ENCODE data around the gene PIGC.
A peak's percentile ranks its signal among the peaks of the same experiment; 100 is the strongest.
"Not testable (repeated sequence)": the region's sequence is repeated elsewhere in the genome, so short reads cannot be mapped to it uniquely, and the experiment has no call there.

The PIGC gene

GRCh38 chr1:172465617-172466016 lies 21.7 kb upstream of the PIGC start:
- no peak for DNase-seq

GRCh38 chr1:172460887-172461315 lies 17.0 kb upstream of the PIGC start:
- peak; percentile 23 for DNase-seq

- DNase-seq = no peak
Observed at GRCh38 chr1:172460177-172460576, 16.3 kb upstream of the PIGC start.

- no peak for DNase-seq
Observed at GRCh38 chr1:172457479-172458130, 13.7 kb upstream of the PIGC start.

- DNase-seq = no peak
Observed at GRCh38 chr1:172456344-172456769, 12.5 kb upstream of the PIGC start.

- DNase-seq = no peak
Observed at GRCh38 chr1:172455451-172455850, 11.6 kb upstream of the PIGC start.

GRCh38 chr1:172453607-172454006 lies 9.7 kb upstream of the PIGC start:
- no peak for DNase-seq

- no peak for DNase-seq
Observed at GRCh38 chr1:172453153-172453545, 9.3 kb upstream of the PIGC start.

- peak; percentile 17 for DNase-seq
Observed at GRCh38 chr1:172452536-172453152, 8.8 kb upstream of the PIGC start.

- peak; percentile 59 for DNase-seq
Observed at GRCh38 chr1:172451002-172451443, 7.2 kb upstream of the PIGC start.

- no peak for DNase-seq
Observed at GRCh38 chr1:172450524-172450885, 6.6 kb upstream of the PIGC start.

- DNase-seq = peak; percentile 69
Observed at GRCh38 chr1:172449585-172450523, 6.0 kb upstream of the PIGC start.

- no peak for DNase-seq
Observed at GRCh38 chr1:172448995-172449584, 5.2 kb upstream of the PIGC start.

- no peak for DNase-seq
Observed at GRCh38 chr1:172447641-172448040, 3.8 kb upstream of the PIGC start.

- DNase-seq = no peak
Observed at GRCh38 chr1:172446547-172446946, 2.7 kb upstream of the PIGC start.

- no peak for DNase-seq
Observed at GRCh38 chr1:172442843-172443565, 865 bp downstream of the PIGC start.

- DNase-seq = no peak
Observed at GRCh38 chr1:172442404-172442803, 1.5 kb downstream of the PIGC start.

GRCh38 chr1:172437183-172437582 lies 6.7 kb downstream of the PIGC start:
- not testable (repeated sequence) for DNase-seq

GRCh38 chr1:172431721-172432192 lies 12.1 kb downstream of the PIGC start:
- no peak for DNase-seq

- no peak for DNase-seq
Observed at GRCh38 chr1:172431204-172431603, 12.7 kb downstream of the PIGC start.

GRCh38 chr1:172430128-172430454 lies 13.8 kb downstream of the PIGC start:
- DNase-seq = no peak

GRCh38 chr1:172429331-172430127 lies 14.3 kb downstream of the PIGC start:
- peak; percentile 64 for DNase-seq
